Endothelial cell of umbilical vein (primary cell): ENCODE data around the gene ATP2B2. TPM values are rescaled to one million over a fixed set of nuclear protein-coding genes. Genes with fewer than 3 reads are reported as not detected.

ENCODE experiments used
- BruUV-seq: library from RNA; stranded (reverse); fragments of 400-500 nt; replicated peaks from 2 replicates; lab custom pipeline; 2021; lab: Mats Ljungman, UMichigan
- CTCF ChIA-PET: fragments of 300-600, 350-600 bp; sonication (Branson Sonifier 250); formaldehyde crosslinking; loops from one replicate; lab custom pipeline; 2021; ENCODE audit warnings: antibody characterized with exemption, inconsistent platforms; lab: Charles Lee
- POLR2A ChIA-PET: fragments of 300-600, 350-600 bp; sonication (Branson Sonifier 250); formaldehyde crosslinking; loops from one replicate; lab custom pipeline; 2021; ENCODE audit warnings: antibody characterized with exemption, inconsistent platforms; lab: Charles Lee
- DNase-seq: peaks from one replicate; pipeline ENCODE4 v3.0.0-alpha.2; 2011; ENCODE audit warnings: low read depth, low spot score
- FAIRE-seq: peaks from 2 replicates; lab custom pipeline; 2011; peaks lifted over from hg19 to GRCh38; lab: Jason Lieb, UNC
- H2AFZ ChIP-seq: 2 replicates; pipeline ENCODE4 v1.6.0; 2012; ENCODE audit warnings: low read depth, low read length, control low read depth, inconsistent platforms
- H3K27ac ChIP-seq: 2 replicates; pipeline ENCODE4 v1.5.1; 2011; ENCODE audit warnings: low read depth, mild to moderate bottlenecking, control low read depth, low read length, moderate library complexity; ENCODE audit not compliant: insufficient read depth
- H3K27me3 ChIP-seq, 2 experiments: 2 replicates each; pipeline versions ENCODE4 v1.6.0 to v1.6.1; 2011; ENCODE audit warnings: low read length in 2 of 2, mixed read lengths in 1 of 2; ENCODE audit not compliant: control insufficient read depth in 2 of 2, insufficient read depth in 2 of 2
- H3K36me3 ChIP-seq, 2 experiments: 2 replicates in 1 of 2; 3 replicates in 1 of 2; pipeline ENCODE4 v1.5.1; 2011; ENCODE audit warnings: low read length in 2 of 2, mild to moderate bottlenecking in 1 of 2, moderate library complexity in 1 of 2; ENCODE audit not compliant: control insufficient read depth in 2 of 2, insufficient read depth in 2 of 2; ENCODE audit errors: extremely low read depth in 1 of 2
- H3K4me1 ChIP-seq: 3 replicates; pipeline ENCODE4 v1.5.1; 2011; ENCODE audit warnings: mild to moderate bottlenecking, low read length; ENCODE audit not compliant: control insufficient read depth, insufficient read depth; ENCODE audit errors: extremely low read depth
- H3K4me2 ChIP-seq: 2 replicates; pipeline ENCODE4 v1.6.1; 2011; ENCODE audit warnings: low read length, control low read depth, mixed read lengths; ENCODE audit not compliant: insufficient read depth
- H3K4me3 ChIP-seq, 3 experiments: fragments of 200-600 bp in 1 of 3; sonication (generic), shearing (Covaris generic) in 1 of 3; replicated peaks in 1 of 3; 2 replicates each; pipeline ENCODE4 v1.5.1; 2011 to 2016; ENCODE audit warnings: control low read depth in 3 of 3, low read length in 3 of 3, mild to moderate bottlenecking in 2 of 3, inconsistent platforms in 1 of 3, low read depth in 1 of 3, moderate library complexity in 1 of 3; ENCODE audit not compliant: insufficient read depth in 1 of 3
- H3K79me2 ChIP-seq: 2 replicates; pipeline ENCODE4 v1.6.0; 2012; ENCODE audit warnings: low read length, inconsistent platforms; ENCODE audit not compliant: control insufficient read depth, insufficient read depth
- H3K9ac ChIP-seq: replicated peaks from 2 replicates; pipeline ENCODE3; 2011; ENCODE audit warnings: low read length, control low read depth; ENCODE audit not compliant: insufficient read depth; ENCODE audit errors: extremely low read depth
- H3K9me1 ChIP-seq: replicated peaks from 3 replicates; pipeline ENCODE4 v1.6.0; 2011; ENCODE audit warnings: mild to moderate bottlenecking, low read length; ENCODE audit not compliant: control insufficient read depth, insufficient read depth; ENCODE audit errors: extremely low read depth
- H3K9me3 ChIP-seq: replicated peaks from 2 replicates; pipeline ENCODE4 v1.5.1; 2012; ENCODE audit warnings: low read length, inconsistent platforms; ENCODE audit not compliant: control insufficient read depth, insufficient read depth
- H4K20me1 ChIP-seq: replicated peaks from 2 replicates; pipeline ENCODE3; 2011; ENCODE audit warnings: mild to moderate bottlenecking, low read length; ENCODE audit not compliant: control insufficient read depth, insufficient read depth; ENCODE audit errors: extremely low read depth
- CTCF ChIP-seq, 2 donors: IDR thresholded peaks; 1 replicate in 1 of 2; 2 replicates in 1 of 2; pipeline ENCODE4 v1.5.1; 2011; ENCODE audit warnings: low read length in 2 of 2, mild to moderate bottlenecking in 2 of 2, moderate library complexity in 2 of 2, control low read depth in 1 of 2, inconsistent platforms in 1 of 2, low read depth in 1 of 2; ENCODE audit not compliant: insufficient read depth in 1 of 2; ENCODE audit errors: extremely low read depth in 1 of 2
- EZH2 ChIP-seq: IDR thresholded peaks from 2 replicates; pipeline ENCODE4 v1.6.1; 2012; ENCODE audit warnings: borderline replicate concordance, low read depth, mild to moderate bottlenecking, moderate library complexity, low read length, inconsistent platforms; ENCODE audit not compliant: severe bottlenecking
- FOS ChIP-seq: IDR thresholded peaks from 2 replicates; pipeline ENCODE4 v1.6.1; 2011; ENCODE audit warnings: mild to moderate bottlenecking, low read length, moderate library complexity, borderline replicate concordance; ENCODE audit not compliant: insufficient read depth
- GATA2 ChIP-seq: IDR thresholded peaks from 2 replicates; pipeline ENCODE4 v1.7.0; 2011; ENCODE audit warnings: low read depth, mild to moderate bottlenecking, moderate library complexity, mixed read lengths, low read length; ENCODE audit not compliant: insufficient read length, insufficient read depth
- JUN ChIP-seq: IDR thresholded peaks from 2 replicates; pipeline ENCODE4 v1.6.1; 2011; ENCODE audit warnings: borderline replicate concordance, low read depth; ENCODE audit not compliant: insufficient read length, insufficient read depth
- MAX ChIP-seq: IDR thresholded peaks from 2 replicates; pipeline ENCODE4 v1.6.1; 2011; ENCODE audit not compliant: insufficient read depth, insufficient read length
- MYC ChIP-seq: IDR thresholded peaks from one replicate; pipeline ENCODE4 v1.6.1; 2011; ENCODE audit warnings: mild to moderate bottlenecking, low read depth, low read length
- POLR2A ChIP-seq: IDR thresholded peaks from 2 replicates; pipeline ENCODE4 v1.6.1; 2012; ENCODE audit warnings: low read depth, mild to moderate bottlenecking, control low read depth, low read length
- POLR2AphosphoS5 ChIP-seq: IDR thresholded peaks from 2 replicates; pipeline ENCODE4 v1.6.1; 2012; ENCODE audit warnings: low read depth, mild to moderate bottlenecking, control low read depth, low read length, moderate library complexity; ENCODE audit not compliant: insufficient read depth
- dilution Hi-C: fragments of 300-500 bp; cut with MboI; formaldehyde crosslinking; loops from one replicate; pipeline ENCODE4 v1.15.0; 2019; ENCODE audit warnings: low sequenced_read_pairs; ENCODE audit not compliant: extremely low pct_ligation_motif_present
- intact Hi-C: fragments of 100-400 bp; cut with micrococcal nuclease; formaldehyde crosslinking; loops from one replicate; pipeline ENCODE4 v1.10.0; 2022
- polyA plus RNA-seq, 4 experiments: library from polyadenylated mRNA; depleted of rRNA in 3 of 4; stranded (reverse) in 3 of 4; unstranded in 1 of 4; fragments of >200 nt; gene quantifications; 2 replicates each; pipeline versions ENCODE4 v1.2.1 to v1.2.3, GENCODE V29; 2011 to 2012; ENCODE audit warnings: missing spikeins in 1 of 4
- total RNA-seq: library from RNA; stranded (reverse); gene quantifications from 2 replicates; pipeline ENCODE4 v1.2.3, GENCODE V29; 2021

The ATP2B2 gene
- total and polyA plus RNA-seq, 2 donors (not counting 3 experiments of a cell fraction or from before 2014, with no cell fraction given), result not detected

- CTCF ChIA-PET, result interaction anchor here (2.4 kb wide), 1 partner anchor 14 kb away, joined by 8 read pairs; no protein-coding TSS in a partner anchor
- intact Hi-C loops, result no loop called here
These were observed 124.0 kb downstream of the ATP2B2 start for GRCh38 chr3:10381336-10381735.

GRCh38 chr3:10380906-10381305 is 124.5 kb downstream of the ATP2B2 start:
- H3K9ac ChIP-seq, result no peak overlapping the region
- H3K9me1 ChIP-seq, result no peaks in the 10 kb centered on the region
- no peaks in the 10 kb centered on the region for H3K9me3 ChIP-seq
- H3K79me2 ChIP-seq, result no peaks in the 10 kb centered on the region
- no peaks in the 10 kb centered on the region for H4K20me1 ChIP-seq
- dilution Hi-C loops, result no loop called here
- DNase-seq, result no peak
- no peak overlapping the region for H2AFZ ChIP-seq
- H3K4me3 ChIP-seq, result no peak overlapping the region
- H3K4me1 ChIP-seq, result no peaks in the 10 kb centered on the region
- CTCF ChIA-PET, result interaction anchor here (1.5 to 2.4 kb wide), 2 partner anchors 14 to 65 kb away, joined by 3 to 8 read pairs; no protein-coding TSS in a partner anchor
- POLR2A ChIA-PET, result no interaction called here
- intact Hi-C loops, result no loop called here
- no TSS peak for BruUV-seq
- H3K27ac ChIP-seq, result no peak overlapping the region
- no peaks in the 10 kb centered on the region for H3K36me3 ChIP-seq
- H3K4me2 ChIP-seq, result no peak overlapping the region
- H3K27me3 ChIP-seq, result no peaks in the 10 kb centered on the region
- no peak for FAIRE-seq
- TF ChIP-seq EZH2 (no peak), CTCF (IDR thresholded peaks at IDR 0.05; ENCODE audit: extremely low read depth in 1 of 2, insufficient read depth in 1 of 2, low read depth in 1 of 2, low read length in 2 of 2) (no peak), POLR2AphosphoS5 (no peak), JUN (no peak), FOS (no peak), MAX (no peak), MYC (no peak), GATA2 (no peak), POLR2A (no peak)

More at GRCh38 chr3:10381336-10381735, 124.0 kb downstream of the ATP2B2 start:
- POLR2A ChIA-PET, result interaction anchor here (0.6 kb wide), 1 partner anchor 8 kb away, joined by 3 read pairs; no protein-coding TSS in a partner anchor
- no peak overlapping the region for H3K9ac ChIP-seq
- no peaks in the 10 kb centered on the region for H3K9me1 ChIP-seq
- H3K9me3 ChIP-seq, result no peaks in the 10 kb centered on the region
- H3K36me3 ChIP-seq, result no peaks in the 10 kb centered on the region
- no peaks in the 10 kb centered on the region for H3K79me2 ChIP-seq
- BruUV-seq, result no TSS peak
- H3K4me2 ChIP-seq, result no peak overlapping the region
- dilution Hi-C loops, result no loop called here
- FAIRE-seq, result no peak
- no peak for DNase-seq
- TF ChIP-seq FOS (no peak), JUN (no peak), EZH2 (no peak), POLR2AphosphoS5 (no peak), POLR2A (no peak), MAX (no peak)
- H3K4me3 ChIP-seq, result no peak overlapping the region
- no peaks in the 10 kb centered on the region for H3K4me1 ChIP-seq
- no peak overlapping the region for H3K27ac ChIP-seq
- H2AFZ ChIP-seq, result no peak overlapping the region
- no peaks in the 10 kb centered on the region for H3K27me3 ChIP-seq
- no peaks in the 10 kb centered on the region for H4K20me1 ChIP-seq
